Mesendoderm (in vitro differentiated cells): ENCODE data around the gene CHST1.

Experiments
- DNase-seq: peaks from one replicate; pipeline ENCODE4 v3.0.0; 2013
- H2AK5ac ChIP-seq: 2 replicates; pipeline ENCODE4 v1.6.1; 2013; ENCODE audit warnings: low read length, inconsistent platforms
- H2BK120ac ChIP-seq: 2 replicates; pipeline ENCODE4 v1.6.1; 2013; ENCODE audit warnings: low read depth, mild to moderate bottlenecking, low read length, moderate library complexity, mixed read lengths
- H2BK15ac ChIP-seq: replicated peaks from 2 replicates; pipeline ENCODE4 v1.6.1; 2013; ENCODE audit warnings: low read depth, mild to moderate bottlenecking, moderate library complexity
- H2BK5ac ChIP-seq: 2 replicates; pipeline ENCODE4 v1.6.1; 2013; ENCODE audit warnings: low read length, inconsistent platforms
- H3K18ac ChIP-seq: 2 replicates; pipeline ENCODE4 v1.6.1; 2013; ENCODE audit warnings: mild to moderate bottlenecking, low read length, mixed read lengths
- H3K23ac ChIP-seq: one replicate; pipeline ENCODE4 v1.6.1; 2013; ENCODE audit warnings: low read length
- H3K27ac ChIP-seq: 2 replicates; pipeline ENCODE4 v1.5.1; 2013; ENCODE audit warnings: low read depth, mild to moderate bottlenecking, inconsistent platforms, low read length, moderate library complexity
- H3K27me3 ChIP-seq: 2 replicates; pipeline ENCODE4 v1.6.1; 2013; ENCODE audit warnings: low read length, control low read depth, mild to moderate bottlenecking, inconsistent platforms; ENCODE audit not compliant: insufficient read depth, poor library complexity
- H3K36me3 ChIP-seq: 2 replicates; pipeline ENCODE4 v1.6.1; 2013; ENCODE audit warnings: low read length, inconsistent platforms; ENCODE audit not compliant: control insufficient read depth, insufficient read depth
- H3K4ac ChIP-seq: one replicate; pipeline ENCODE4 v1.6.1; 2013; ENCODE audit warnings: low read depth, mild to moderate bottlenecking, low read length, moderate library complexity
- H3K4me1 ChIP-seq: 2 replicates; pipeline ENCODE4 v1.6.1; 2013; ENCODE audit warnings: low read depth, low read length, inconsistent platforms; ENCODE audit not compliant: control insufficient read depth
- H3K4me2 ChIP-seq: 2 replicates; pipeline ENCODE4 v1.6.1; 2013; ENCODE audit warnings: low read length
- H3K4me3 ChIP-seq: 2 replicates; pipeline ENCODE4 v1.5.1; 2013; ENCODE audit warnings: mild to moderate bottlenecking, low read length
- H3K56ac ChIP-seq: one replicate; pipeline ENCODE4 v1.6.1; 2013; ENCODE audit warnings: low read length
- H3K79me1 ChIP-seq: 2 replicates; pipeline ENCODE4 v1.6.1; 2013; ENCODE audit warnings: low read length, inconsistent platforms
- H3K79me2 ChIP-seq: 2 replicates; pipeline ENCODE4 v1.6.1; 2013; ENCODE audit warnings: mild to moderate bottlenecking, low read length; ENCODE audit not compliant: control insufficient read depth, insufficient read depth
- H3K9ac ChIP-seq: 2 replicates; pipeline ENCODE4 v1.6.1; 2013; ENCODE audit warnings: low read length, inconsistent platforms
- H4K5ac ChIP-seq: one replicate; pipeline ENCODE4 v1.6.1; 2013; ENCODE audit warnings: low read length
- H4K8ac ChIP-seq: one replicate; pipeline ENCODE4 v1.6.1; 2013; ENCODE audit warnings: low read depth, mild to moderate bottlenecking, control low read depth, low read length, moderate library complexity
- WGBS: extraction: QIAGEN DNeasy Blood & Tissue Kit; methylation state at CpG from one replicate; pipeline ENCODE4 v1.1.7; 2013; ENCODE audit warnings: low lambda C conversion rate, missing lambda C conversion rate; ENCODE audit not compliant: insufficient coverage; ENCODE audit errors: extremely low coverage; 5-methylcytosine and 5-hydroxymethylcytosine counted together

The CHST1 gene

GRCh38 chr11:45616802-45617549, 48.4 kb downstream of the CHST1 start:
- Histone ChIP-seq H3K18ac (no peak overlapping the region), H3K56ac (no peak overlapping the region), H2AK5ac (no peak overlapping the region), H4K8ac (no peak overlapping the region), H4K5ac (no peak overlapping the region), H3K27me3 (no peaks in the 10 kb centered on the region), H2BK120ac (no peak overlapping the region), H2BK5ac (no peak overlapping the region), H3K23ac (no peak overlapping the region), H3K9ac (no peak overlapping the region), H3K79me1 (no peaks in the 10 kb centered on the region), H3K4me2 (no peak overlapping the region), H3K36me3 (no peaks in the 10 kb centered on the region), H3K4ac (no peak overlapping the region), H3K4me1 (no peaks in the 10 kb centered on the region), H2BK15ac (no peak overlapping the region), H3K27ac (no peak overlapping the region), H3K79me2 (no peaks in the 10 kb centered on the region), H3K4me3 (no peak overlapping the region)
- DNase-seq, result no peak
- WGBS, result no CpG with 5 or more reads among the region's 8 CpGs

GRCh38 chr11:45615182-45615792, 50.1 kb downstream of the CHST1 start:
- Histone ChIP-seq H3K27ac (no peak overlapping the region), H3K4me1 (no peaks in the 10 kb centered on the region), H3K36me3 (no peaks in the 10 kb centered on the region), H2BK120ac (no peak overlapping the region), H3K79me2 (no peaks in the 10 kb centered on the region), H3K23ac (no peak overlapping the region), H3K18ac (no peak overlapping the region), H3K79me1 (no peaks in the 10 kb centered on the region), H3K9ac (no peak overlapping the region), H4K8ac (no peak overlapping the region), H3K4me2 (no peak overlapping the region), H4K5ac (no peak overlapping the region), H2AK5ac (no peak overlapping the region), H2BK5ac (no peak overlapping the region), H3K4ac (no peak overlapping the region), H3K56ac (no peak overlapping the region), H3K4me3 (no peak overlapping the region), H3K27me3 (no peaks in the 10 kb centered on the region), H2BK15ac (no peak overlapping the region)
- no peak for DNase-seq
- no CpG with 5 or more reads among the region's 4 CpGs for WGBS

- no peak overlapping the region for H4K8ac ChIP-seq
- no peak overlapping the region for H3K4me3 ChIP-seq
- H3K4me2 ChIP-seq, result no peak overlapping the region
- no peak overlapping the region for H3K9ac ChIP-seq
- H3K79me2 ChIP-seq, result no peaks in the 10 kb centered on the region
- no peak overlapping the region for H2BK15ac ChIP-seq
- H3K36me3 ChIP-seq, result no peaks in the 10 kb centered on the region
- H3K56ac ChIP-seq, result no peak overlapping the region
- H3K27me3 ChIP-seq, result no peaks in the 10 kb centered on the region
- H3K79me1 ChIP-seq, result no peaks in the 10 kb centered on the region
- H2BK5ac ChIP-seq, result no peak overlapping the region
- H3K23ac ChIP-seq, result no peak overlapping the region
- DNase-seq, result no peak
- WGBS, result no CpG with 5 or more reads among the region's 6 CpGs
- no peak overlapping the region for H3K18ac ChIP-seq
- no peaks in the 10 kb centered on the region for H3K4me1 ChIP-seq
- H2AK5ac ChIP-seq, result no peak overlapping the region
- H3K4ac ChIP-seq, result no peak overlapping the region
- H2BK120ac ChIP-seq, result no peak overlapping the region
- H3K27ac ChIP-seq, result no peak overlapping the region
- no peak overlapping the region for H4K5ac ChIP-seq
Observed at GRCh38 chr11:45614196-45614828, 51.1 kb downstream of the CHST1 start.

GRCh38 chr11:45610627-45611026, 54.8 kb downstream of the CHST1 start:
- Histone ChIP-seq H3K79me2 (no peaks in the 10 kb centered on the region), H3K4me2 (no peak overlapping the region), H4K5ac (no peak overlapping the region), H3K4me1 (no peaks in the 10 kb centered on the region), H3K4ac (no peak overlapping the region), H3K23ac (no peak overlapping the region), H2BK15ac (no peak overlapping the region), H2AK5ac (no peak overlapping the region), H3K27ac (no peak overlapping the region), H3K9ac (no peak overlapping the region), H3K56ac (no peak overlapping the region), H3K18ac (no peak overlapping the region), H3K4me3 (no peak overlapping the region), H2BK120ac (no peak overlapping the region), H4K8ac (no peak overlapping the region), H3K79me1 (no peaks in the 10 kb centered on the region), H3K36me3 (no peaks in the 10 kb centered on the region), H2BK5ac (no peak overlapping the region), H3K27me3 (no peaks in the 10 kb centered on the region)
- DNase-seq, result no peak
- WGBS, result no CpG with 5 or more reads among the region's 3 CpGs

- Histone ChIP-seq H3K36me3 (no peaks in the 10 kb centered on the region), H3K23ac (no peak overlapping the region), H3K4me1 (no peaks in the 10 kb centered on the region), H3K4ac (no peak overlapping the region), H4K8ac (no peak overlapping the region), H3K79me1 (no peaks in the 10 kb centered on the region), H2BK120ac (no peak overlapping the region), H3K4me2 (no peak overlapping the region), H2BK15ac (no peak overlapping the region), H2AK5ac (no peak overlapping the region), H3K27ac (no peak overlapping the region), H3K56ac (no peak overlapping the region), H3K79me2 (no peaks in the 10 kb centered on the region), H3K9ac (no peak overlapping the region), H2BK5ac (no peak overlapping the region), H3K4me3 (no peak overlapping the region), H4K5ac (no peak overlapping the region), H3K27me3 (no peaks in the 10 kb centered on the region), H3K18ac (no peak overlapping the region)
- WGBS, result no CpG with 5 or more reads among the region's 2 CpGs
- no peak for DNase-seq
Observed at GRCh38 chr11:45609902-45610301, 55.5 kb downstream of the CHST1 start.
